ENCODE results near the gene IL10RB.

DNA sequence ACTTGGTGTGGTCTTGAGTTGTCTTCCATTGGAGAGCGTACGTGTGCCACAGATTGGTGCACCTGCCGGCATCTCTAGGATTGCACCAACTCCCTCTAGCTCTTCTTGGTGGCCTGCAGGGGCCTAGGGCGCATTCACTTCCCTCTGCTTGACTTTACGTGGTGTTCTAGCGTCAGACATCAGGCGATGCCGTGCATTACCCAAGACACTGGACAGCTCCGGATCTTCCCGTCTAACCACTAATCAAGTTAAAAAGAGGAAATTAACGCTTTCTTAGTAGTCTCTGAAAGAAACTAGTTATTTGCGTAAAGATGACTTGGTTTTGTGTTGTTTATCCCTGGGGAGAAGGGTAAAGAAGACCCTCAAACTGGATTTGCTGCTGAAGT is 510 bp upstream of the IL10RB start:
- TF ChIP-seq, protein P1, sequence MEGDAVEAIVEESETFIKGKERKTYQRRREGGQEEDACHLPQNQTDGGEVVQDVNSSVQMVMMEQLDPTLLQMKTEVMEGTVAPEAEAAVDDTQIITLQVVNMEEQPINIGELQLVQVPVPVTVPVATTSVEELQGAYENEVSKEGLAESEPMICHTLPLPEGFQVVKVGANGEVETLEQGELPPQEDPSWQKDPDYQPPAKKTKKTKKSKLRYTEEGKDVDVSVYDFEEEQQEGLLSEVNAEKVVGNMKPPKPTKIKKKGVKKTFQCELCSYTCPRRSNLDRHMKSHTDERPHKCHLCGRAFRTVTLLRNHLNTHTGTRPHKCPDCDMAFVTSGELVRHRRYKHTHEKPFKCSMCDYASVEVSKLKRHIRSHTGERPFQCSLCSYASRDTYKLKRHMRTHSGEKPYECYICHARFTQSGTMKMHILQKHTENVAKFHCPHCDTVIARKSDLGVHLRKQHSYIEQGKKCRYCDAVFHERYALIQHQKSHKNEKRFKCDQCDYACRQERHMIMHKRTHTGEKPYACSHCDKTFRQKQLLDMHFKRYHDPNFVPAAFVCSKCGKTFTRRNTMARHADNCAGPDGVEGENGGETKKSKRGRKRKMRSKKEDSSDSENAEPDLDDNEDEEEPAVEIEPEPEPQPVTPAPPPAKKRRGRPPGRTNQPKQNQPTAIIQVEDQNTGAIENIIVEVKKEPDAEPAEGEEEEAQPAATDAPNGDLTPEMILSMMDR (IDR thresholded peaks at IDR 0.05 in 4 of 5, conservative IDR thresholded peaks at IDR 0.05 in 1 of 5): no peak
- TF ChIP-seq POLR2A (IDR thresholded peaks at IDR 0.05): no peak
